Measurements from ENCODE around the gene KRT83.

DNA sequence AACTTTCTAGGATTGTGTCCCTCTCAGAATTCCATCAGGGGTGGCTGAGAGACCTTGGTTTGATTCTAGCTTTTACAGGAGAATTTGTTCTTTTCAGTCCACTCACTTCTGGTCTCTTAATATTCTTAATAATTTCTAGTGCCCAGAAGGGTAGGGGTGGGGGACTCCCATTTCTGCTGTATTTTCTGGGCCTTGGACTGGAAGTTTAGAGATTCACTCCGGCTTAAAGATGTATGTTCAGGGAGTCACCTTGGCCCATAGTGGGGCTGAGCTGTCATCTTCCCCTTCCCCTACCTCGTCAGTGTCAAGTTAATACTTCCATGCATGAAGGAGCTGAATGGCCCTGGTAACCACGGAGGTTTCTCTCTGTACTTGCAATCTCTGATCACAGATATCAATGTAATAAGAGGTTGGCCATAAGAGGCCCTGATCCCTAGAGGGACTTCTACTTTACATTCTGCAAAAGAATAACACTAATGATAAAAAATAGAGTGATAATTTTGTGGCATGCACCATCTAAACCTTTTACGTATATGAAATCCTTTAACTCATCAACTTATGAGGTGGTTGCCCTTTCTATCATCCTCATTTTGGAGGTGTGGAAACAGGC, 36.5 kb downstream of the KRT83 start:
- no peak for TF ChIP-seq POLR2AphosphoS5 (IDR thresholded peaks at IDR 0.05; ENCODE audit: low read depth)
- TF ChIP-seq, protein P1, sequence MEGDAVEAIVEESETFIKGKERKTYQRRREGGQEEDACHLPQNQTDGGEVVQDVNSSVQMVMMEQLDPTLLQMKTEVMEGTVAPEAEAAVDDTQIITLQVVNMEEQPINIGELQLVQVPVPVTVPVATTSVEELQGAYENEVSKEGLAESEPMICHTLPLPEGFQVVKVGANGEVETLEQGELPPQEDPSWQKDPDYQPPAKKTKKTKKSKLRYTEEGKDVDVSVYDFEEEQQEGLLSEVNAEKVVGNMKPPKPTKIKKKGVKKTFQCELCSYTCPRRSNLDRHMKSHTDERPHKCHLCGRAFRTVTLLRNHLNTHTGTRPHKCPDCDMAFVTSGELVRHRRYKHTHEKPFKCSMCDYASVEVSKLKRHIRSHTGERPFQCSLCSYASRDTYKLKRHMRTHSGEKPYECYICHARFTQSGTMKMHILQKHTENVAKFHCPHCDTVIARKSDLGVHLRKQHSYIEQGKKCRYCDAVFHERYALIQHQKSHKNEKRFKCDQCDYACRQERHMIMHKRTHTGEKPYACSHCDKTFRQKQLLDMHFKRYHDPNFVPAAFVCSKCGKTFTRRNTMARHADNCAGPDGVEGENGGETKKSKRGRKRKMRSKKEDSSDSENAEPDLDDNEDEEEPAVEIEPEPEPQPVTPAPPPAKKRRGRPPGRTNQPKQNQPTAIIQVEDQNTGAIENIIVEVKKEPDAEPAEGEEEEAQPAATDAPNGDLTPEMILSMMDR (IDR thresholded peaks at IDR 0.05; ENCODE audit: insufficient read depth, low read length) = no peak
- TF ChIP-seq, protein P2, sequence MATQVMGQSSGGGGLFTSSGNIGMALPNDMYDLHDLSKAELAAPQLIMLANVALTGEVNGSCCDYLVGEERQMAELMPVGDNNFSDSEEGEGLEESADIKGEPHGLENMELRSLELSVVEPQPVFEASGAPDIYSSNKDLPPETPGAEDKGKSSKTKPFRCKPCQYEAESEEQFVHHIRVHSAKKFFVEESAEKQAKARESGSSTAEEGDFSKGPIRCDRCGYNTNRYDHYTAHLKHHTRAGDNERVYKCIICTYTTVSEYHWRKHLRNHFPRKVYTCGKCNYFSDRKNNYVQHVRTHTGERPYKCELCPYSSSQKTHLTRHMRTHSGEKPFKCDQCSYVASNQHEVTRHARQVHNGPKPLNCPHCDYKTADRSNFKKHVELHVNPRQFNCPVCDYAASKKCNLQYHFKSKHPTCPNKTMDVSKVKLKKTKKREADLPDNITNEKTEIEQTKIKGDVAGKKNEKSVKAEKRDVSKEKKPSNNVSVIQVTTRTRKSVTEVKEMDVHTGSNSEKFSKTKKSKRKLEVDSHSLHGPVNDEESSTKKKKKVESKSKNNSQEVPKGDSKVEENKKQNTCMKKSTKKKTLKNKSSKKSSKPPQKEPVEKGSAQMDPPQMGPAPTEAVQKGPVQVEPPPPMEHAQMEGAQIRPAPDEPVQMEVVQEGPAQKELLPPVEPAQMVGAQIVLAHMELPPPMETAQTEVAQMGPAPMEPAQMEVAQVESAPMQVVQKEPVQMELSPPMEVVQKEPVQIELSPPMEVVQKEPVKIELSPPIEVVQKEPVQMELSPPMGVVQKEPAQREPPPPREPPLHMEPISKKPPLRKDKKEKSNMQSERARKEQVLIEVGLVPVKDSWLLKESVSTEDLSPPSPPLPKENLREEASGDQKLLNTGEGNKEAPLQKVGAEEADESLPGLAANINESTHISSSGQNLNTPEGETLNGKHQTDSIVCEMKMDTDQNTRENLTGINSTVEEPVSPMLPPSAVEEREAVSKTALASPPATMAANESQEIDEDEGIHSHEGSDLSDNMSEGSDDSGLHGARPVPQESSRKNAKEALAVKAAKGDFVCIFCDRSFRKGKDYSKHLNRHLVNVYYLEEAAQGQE (IDR thresholded peaks at IDR 0.05; ENCODE audit: insufficient replicate concordance, low read depth) = no peak
